ENCODE measurements around the gene MKX.

MKX gene

GRCh38 chr10:27680006-27680557 lies 65.5 kb downstream of the MKX start:
- in situ Hi-C loops (cut with MboI; ENCODE audit: low sequenced_read_pairs, unreplicated experiment), result no loop called here
- TF ChIP-seq, protein P1, sequence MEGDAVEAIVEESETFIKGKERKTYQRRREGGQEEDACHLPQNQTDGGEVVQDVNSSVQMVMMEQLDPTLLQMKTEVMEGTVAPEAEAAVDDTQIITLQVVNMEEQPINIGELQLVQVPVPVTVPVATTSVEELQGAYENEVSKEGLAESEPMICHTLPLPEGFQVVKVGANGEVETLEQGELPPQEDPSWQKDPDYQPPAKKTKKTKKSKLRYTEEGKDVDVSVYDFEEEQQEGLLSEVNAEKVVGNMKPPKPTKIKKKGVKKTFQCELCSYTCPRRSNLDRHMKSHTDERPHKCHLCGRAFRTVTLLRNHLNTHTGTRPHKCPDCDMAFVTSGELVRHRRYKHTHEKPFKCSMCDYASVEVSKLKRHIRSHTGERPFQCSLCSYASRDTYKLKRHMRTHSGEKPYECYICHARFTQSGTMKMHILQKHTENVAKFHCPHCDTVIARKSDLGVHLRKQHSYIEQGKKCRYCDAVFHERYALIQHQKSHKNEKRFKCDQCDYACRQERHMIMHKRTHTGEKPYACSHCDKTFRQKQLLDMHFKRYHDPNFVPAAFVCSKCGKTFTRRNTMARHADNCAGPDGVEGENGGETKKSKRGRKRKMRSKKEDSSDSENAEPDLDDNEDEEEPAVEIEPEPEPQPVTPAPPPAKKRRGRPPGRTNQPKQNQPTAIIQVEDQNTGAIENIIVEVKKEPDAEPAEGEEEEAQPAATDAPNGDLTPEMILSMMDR (IDR thresholded peaks at IDR 0.05; ENCODE audit: borderline replicate concordance, control extremely low read depth, extremely low read depth, insufficient read depth, missing control alignments), result no peak
- DNase-seq (ENCODE audit: low spot score), result no peak

GRCh38 chr10:27679369-27679912 lies 66.2 kb downstream of the MKX start:
- no peak for DNase-seq (ENCODE audit: low spot score)
- TF ChIP-seq, protein P1 (IDR thresholded peaks at IDR 0.05; ENCODE audit: borderline replicate concordance, control extremely low read depth, extremely low read depth, insufficient read depth, missing control alignments), result no peak
- in situ Hi-C loops (cut with MboI; ENCODE audit: low sequenced_read_pairs, unreplicated experiment), result no loop called here

DNA sequence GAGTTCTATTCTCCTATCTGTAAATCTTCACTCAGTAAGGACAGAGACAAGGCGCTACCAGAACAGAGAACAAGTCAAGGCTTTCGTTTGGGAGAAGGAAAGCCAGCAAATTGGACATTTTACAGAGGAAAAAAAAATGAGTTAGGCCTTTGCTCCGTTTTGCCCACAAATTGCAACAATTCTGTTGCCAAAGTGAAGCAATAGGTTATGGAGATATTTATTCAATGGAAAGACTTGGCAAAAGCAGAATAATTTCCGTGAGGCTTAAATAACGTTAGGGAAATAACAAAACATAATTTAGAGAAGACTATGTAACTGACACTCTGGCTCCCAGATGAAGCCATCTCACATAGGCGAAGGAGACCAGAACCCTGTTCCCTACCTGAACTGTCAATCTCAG lies 67.5 kb downstream of the MKX start:
- in situ Hi-C loops (cut with MboI; ENCODE audit: low sequenced_read_pairs, unreplicated experiment), result no loop called here
- no peak for DNase-seq (ENCODE audit: low spot score)
- TF ChIP-seq, protein P1 (IDR thresholded peaks at IDR 0.05; ENCODE audit: borderline replicate concordance, control extremely low read depth, extremely low read depth, insufficient read depth, missing control alignments), result no peak

DNA sequence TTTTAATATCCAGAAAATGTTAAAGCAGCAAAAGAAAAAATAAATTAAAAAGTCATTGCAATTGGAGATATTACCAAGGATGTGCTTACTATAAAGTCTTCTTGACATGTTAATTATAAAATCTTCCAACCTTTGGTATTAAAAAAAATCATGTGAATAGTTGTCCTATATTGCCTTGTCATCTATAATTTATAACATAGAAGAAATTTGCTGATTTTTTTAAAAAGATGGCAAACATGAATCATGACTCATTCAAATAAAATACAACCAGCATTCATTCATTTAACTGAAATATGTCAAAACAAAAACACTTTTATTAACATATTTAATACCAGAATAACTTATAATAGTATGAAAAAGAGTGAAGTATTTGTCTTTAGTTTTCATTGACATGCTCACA lies 72.6 kb downstream of the MKX start:
- in situ Hi-C loops (cut with MboI; ENCODE audit: low sequenced_read_pairs, unreplicated experiment), result loop anchor here (25.0 kb wide), 1 partner anchor 236 kb away; no protein-coding TSS in a partner anchor
- DNase-seq (ENCODE audit: low spot score), result no peak
- TF ChIP-seq, protein P1 (IDR thresholded peaks at IDR 0.05; ENCODE audit: borderline replicate concordance, control extremely low read depth, extremely low read depth, insufficient read depth, missing control alignments), result no peak

GRCh38 chr10:27671821-27672220 lies 73.8 kb downstream of the MKX start:
- DNase-seq (ENCODE audit: low spot score), result no peak
- TF ChIP-seq, protein P1 (IDR thresholded peaks at IDR 0.05; ENCODE audit: borderline replicate concordance, control extremely low read depth, extremely low read depth, insufficient read depth, missing control alignments), result no peak
- in situ Hi-C loops (cut with MboI; ENCODE audit: low sequenced_read_pairs, unreplicated experiment), result loop anchor here (25.0 kb wide), 1 partner anchor 235 kb away; no protein-coding TSS in a partner anchor

DNA sequence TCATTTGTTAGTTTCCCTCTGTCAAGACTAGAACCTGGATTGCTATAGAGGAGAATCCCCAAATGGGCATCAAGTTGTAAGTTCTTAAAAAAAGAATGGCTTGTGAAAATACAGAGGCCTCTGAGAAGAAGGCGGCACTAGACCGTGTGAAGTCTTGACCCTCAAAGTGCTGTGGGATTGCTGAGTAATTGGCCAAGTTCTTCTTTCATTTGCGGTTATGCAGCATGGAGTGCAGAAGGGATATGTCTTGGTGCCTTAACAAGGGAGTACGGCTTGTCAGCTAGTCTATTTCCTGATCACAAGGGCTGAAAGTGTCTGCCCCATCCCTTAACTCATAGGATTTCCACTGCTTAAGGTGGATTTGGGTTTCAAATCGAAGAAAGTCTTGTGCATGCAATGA lies 81.2 kb downstream of the MKX start:
- no peak for DNase-seq (ENCODE audit: low spot score)
- TF ChIP-seq, protein P1 (IDR thresholded peaks at IDR 0.05; ENCODE audit: borderline replicate concordance, control extremely low read depth, extremely low read depth, insufficient read depth, missing control alignments), result no peak
- in situ Hi-C loops (cut with MboI; ENCODE audit: low sequenced_read_pairs, unreplicated experiment), result loop anchor here (25.0 kb wide), 1 partner anchor 227 kb away; no protein-coding TSS in a partner anchor

All from GM13976 (cell line).